SKM-1 treated with dmso at 0.1 percent for 144 hours (cell line): Measurements from ENCODE around the gene SFXN2.
"Not testable (repeated sequence)": the region's sequence is repeated elsewhere in the genome, so short reads cannot be mapped to it uniquely, and the experiment has no call there.

Source experiments
- DNase-seq: peaks from one replicate; lab custom pipeline; 2025; ENCODE audit not compliant: unreplicated experiment; lab: John Stamatoyannopoulos, UW

Gene SFXN2

GRCh38 chr10:102752266-102752930, 38.0 kb downstream of the SFXN2 start:
- no peak for DNase-seq

GRCh38 chr10:102752934-102753664, 38.7 kb downstream of the SFXN2 start:
- peak; percentile 53 for DNase-seq

- DNase-seq = no peak
Observed at GRCh38 chr10:102753718-102754117, 39.3 kb downstream of the SFXN2 start.

GRCh38 chr10:102757323-102757722, 42.9 kb downstream of the SFXN2 start:
- no peak for DNase-seq

GRCh38 chr10:102758240-102758932, 44.0 kb downstream of the SFXN2 start:
- no peak for DNase-seq

- not testable (repeated sequence) for DNase-seq
Observed at GRCh38 chr10:102758933-102759262, 44.5 kb downstream of the SFXN2 start.

- DNase-seq = no peak
Observed at GRCh38 chr10:102759497-102760210, 45.2 kb downstream of the SFXN2 start.

- DNase-seq = no peak
Observed at GRCh38 chr10:102761981-102762380, 47.5 kb downstream of the SFXN2 start.

GRCh38 chr10:102762401-102763015, 48.1 kb downstream of the SFXN2 start:
- no peak for DNase-seq

GRCh38 chr10:102763037-102763607, 48.7 kb downstream of the SFXN2 start:
- no peak for DNase-seq

GRCh38 chr10:102764470-102765161, 50.2 kb downstream of the SFXN2 start:
- no peak for DNase-seq

GRCh38 chr10:102765336-102765735, 50.9 kb downstream of the SFXN2 start:
- no peak for DNase-seq

- DNase-seq = no peak
Observed at GRCh38 chr10:102767428-102768160, 53.2 kb downstream of the SFXN2 start.

- DNase-seq = no peak
Observed at GRCh38 chr10:102769375-102770107, 55.1 kb downstream of the SFXN2 start.

- DNase-seq = no peak
Observed at GRCh38 chr10:102770108-102770482, 55.7 kb downstream of the SFXN2 start.

GRCh38 chr10:102770792-102771191, 56.4 kb downstream of the SFXN2 start:
- DNase-seq = no peak

- DNase-seq = no peak
Observed at GRCh38 chr10:102773320-102773719, 58.9 kb downstream of the SFXN2 start.

GRCh38 chr10:102773986-102774385, 59.5 kb downstream of the SFXN2 start:
- peak; percentile 11 for DNase-seq
